Omental fat pad (tissue), 4 donors: ENCODE measurements around the gene GSTM5. TPM values are rescaled to one million over a fixed set of nuclear protein-coding genes. Genes with fewer than 3 reads are reported as not detected.
A peak's percentile ranks its signal among the peaks of the same experiment; 100 is the strongest.
"Not testable (repeated sequence)": the region's sequence is repeated elsewhere in the genome, so short reads cannot be mapped to it uniquely, and the experiment has no call there.

Experiments used
- ATAC-seq: fragments of 150-250 bp; one replicate; pipeline ENCODE4 v1.9.1; 2016; ENCODE audit warnings: mild to moderate bottlenecking, moderate library complexity; ENCODE audit not compliant: low FRiP score
- DNase-seq: peaks from one replicate; pipeline ENCODE4 v3.0.0-alpha.2; 2019; ENCODE audit warnings: low spot score
- total RNA-seq, 4 donors: library from RNA; depleted of rRNA; stranded (reverse); fragments of >200 nt; gene quantifications; one replicate each; pipeline ENCODE4 v1.1.0, GENCODE V29; 2016
- TF ChIP-seq, protein P1 (sequence below), 3 donors: fragments of 450-650 bp; IDR thresholded peaks; one replicate each; pipeline ENCODE4 v1.5.1; 2016 to 2017; ENCODE audit warnings: antibody characterized with exemption in 3 of 3, mild to moderate bottlenecking in 3 of 3, moderate library complexity in 2 of 3

GSTM5 gene
- total RNA-seq, 4 donors from 2014 or later = 4.2 to 6.6 (median 4.9) TPM

DNA sequence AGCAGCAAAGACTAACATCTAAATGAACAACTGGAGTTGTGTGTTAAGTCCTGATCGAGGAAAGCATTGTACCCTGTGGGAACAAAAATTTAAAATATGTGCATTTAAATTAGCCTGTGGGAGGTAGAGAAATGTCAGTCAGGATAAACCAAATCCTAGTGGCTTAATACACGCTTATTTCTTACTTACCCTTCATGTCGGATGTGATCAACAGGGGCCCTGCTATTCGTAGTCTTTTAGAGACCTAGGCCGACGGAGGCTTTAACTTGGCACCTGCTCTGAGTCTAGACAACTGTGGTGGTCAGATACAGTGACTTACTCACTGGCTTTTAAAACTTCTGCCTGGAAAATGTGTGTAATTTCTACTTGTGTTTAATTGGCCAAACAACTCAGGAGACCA is 18.6 kb downstream of the GSTM5 start:
- ATAC-seq (no peak), DNase-seq (no peak)
- TF ChIP-seq, protein P1, sequence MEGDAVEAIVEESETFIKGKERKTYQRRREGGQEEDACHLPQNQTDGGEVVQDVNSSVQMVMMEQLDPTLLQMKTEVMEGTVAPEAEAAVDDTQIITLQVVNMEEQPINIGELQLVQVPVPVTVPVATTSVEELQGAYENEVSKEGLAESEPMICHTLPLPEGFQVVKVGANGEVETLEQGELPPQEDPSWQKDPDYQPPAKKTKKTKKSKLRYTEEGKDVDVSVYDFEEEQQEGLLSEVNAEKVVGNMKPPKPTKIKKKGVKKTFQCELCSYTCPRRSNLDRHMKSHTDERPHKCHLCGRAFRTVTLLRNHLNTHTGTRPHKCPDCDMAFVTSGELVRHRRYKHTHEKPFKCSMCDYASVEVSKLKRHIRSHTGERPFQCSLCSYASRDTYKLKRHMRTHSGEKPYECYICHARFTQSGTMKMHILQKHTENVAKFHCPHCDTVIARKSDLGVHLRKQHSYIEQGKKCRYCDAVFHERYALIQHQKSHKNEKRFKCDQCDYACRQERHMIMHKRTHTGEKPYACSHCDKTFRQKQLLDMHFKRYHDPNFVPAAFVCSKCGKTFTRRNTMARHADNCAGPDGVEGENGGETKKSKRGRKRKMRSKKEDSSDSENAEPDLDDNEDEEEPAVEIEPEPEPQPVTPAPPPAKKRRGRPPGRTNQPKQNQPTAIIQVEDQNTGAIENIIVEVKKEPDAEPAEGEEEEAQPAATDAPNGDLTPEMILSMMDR (IDR thresholded peaks at IDR 0.05) = no peak

DNA sequence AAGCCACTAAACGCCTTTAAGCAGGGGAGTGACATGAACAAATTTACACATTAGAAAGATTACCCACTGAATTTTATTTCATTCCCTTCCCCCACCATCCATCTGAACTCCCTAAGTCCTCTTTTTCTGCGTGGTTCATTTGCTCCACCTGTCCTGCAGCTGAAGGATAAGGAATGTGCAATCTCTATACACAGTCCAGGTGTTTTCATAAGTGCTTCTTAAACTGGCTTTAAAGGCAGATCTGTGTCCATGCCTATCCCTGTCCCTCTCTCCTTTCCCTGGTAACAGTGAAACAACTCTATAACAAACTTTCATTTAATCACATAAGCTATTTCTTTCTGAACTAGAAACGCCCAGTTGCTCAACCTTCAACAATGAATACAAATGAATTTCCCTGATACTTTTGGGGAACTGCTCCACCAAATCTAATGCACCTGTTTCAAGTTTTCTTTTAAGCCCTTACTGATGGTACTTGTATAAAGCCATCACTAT is 20.4 kb downstream of the GSTM5 start:
- TF ChIP-seq, protein P1 (IDR thresholded peaks at IDR 0.05) = no peak
- DNase-seq (no peak), ATAC-seq (no peak)

DNA sequence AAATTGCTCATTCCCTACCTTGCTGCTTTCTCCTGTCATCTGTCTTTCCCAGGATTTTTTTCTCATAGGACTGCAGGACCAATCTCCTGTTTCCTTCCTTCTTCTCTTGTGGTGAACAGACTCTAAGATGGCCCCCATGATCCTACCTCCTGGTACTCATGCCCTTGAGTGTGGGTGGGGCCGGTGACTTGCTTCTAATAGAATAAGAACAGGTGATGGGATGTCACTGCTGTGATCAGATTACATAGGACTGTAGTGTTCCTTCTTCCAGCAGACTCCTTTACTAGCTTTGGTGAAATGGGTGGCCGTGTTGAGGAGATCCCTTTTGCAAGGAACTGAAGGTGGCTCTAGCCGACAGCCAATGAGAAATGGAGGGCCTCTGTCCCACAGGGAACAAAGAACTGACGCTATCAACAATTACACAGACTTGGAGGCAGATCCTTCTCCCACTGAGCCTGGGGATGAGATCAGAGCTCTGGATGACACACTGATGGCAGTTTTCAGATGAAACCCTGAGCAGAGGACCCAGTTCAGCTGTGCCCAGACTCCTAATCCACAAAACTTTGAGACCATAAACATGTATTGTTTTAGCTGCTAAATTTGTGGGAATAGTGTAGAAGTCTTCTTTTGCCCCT is 21.3 kb downstream of the GSTM5 start:
- no peak for DNase-seq
- no peak for ATAC-seq
- TF ChIP-seq, protein P1 (IDR thresholded peaks at IDR 0.05) = no peak

DNA sequence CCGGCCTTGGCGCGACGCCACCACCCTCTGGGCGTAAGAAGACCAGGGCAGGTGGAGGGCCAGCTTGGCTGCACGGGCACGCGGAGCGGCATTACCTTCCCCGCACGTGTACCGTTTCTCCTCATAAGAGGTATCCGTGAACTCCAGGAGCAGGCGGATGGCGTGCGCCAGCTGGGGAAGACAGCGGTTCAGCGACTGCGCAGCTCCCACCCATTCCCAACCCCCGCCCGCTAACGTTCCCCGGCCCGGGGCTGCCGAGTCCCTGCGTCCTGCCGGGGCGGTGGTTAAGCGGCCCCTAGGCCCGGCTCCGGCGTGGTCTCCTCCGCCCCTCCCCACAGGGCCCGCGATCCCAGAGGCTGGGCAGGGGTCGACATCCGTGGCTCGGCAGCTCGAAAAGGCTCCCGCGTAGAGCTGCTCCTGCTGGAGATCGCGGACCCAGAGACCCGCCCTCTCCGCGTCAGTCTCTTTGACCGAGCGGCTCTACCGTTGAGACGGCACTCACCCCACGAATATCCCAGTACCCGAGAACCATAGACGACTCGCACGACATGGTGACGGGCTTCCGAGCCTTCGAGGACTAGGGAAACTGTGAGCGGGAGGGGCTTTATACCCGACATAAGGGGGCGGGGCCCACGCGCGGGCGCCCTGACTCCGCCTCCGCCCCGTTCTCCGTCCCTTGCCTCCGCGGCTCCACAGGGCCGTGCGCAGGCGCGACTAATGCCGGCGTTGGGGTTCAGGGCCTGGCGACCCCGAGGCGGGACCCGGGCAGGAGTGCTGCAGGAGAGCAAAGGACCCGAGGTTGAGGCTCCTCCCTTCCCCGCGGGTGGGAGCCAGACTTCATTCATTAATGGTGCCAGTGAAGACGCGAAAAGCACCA is 27.9 kb downstream of the GSTM5 start:
- TF ChIP-seq, protein P1 (IDR thresholded peaks at IDR 0.05) = no peak
- ATAC-seq = peak; percentile 99

DNA sequence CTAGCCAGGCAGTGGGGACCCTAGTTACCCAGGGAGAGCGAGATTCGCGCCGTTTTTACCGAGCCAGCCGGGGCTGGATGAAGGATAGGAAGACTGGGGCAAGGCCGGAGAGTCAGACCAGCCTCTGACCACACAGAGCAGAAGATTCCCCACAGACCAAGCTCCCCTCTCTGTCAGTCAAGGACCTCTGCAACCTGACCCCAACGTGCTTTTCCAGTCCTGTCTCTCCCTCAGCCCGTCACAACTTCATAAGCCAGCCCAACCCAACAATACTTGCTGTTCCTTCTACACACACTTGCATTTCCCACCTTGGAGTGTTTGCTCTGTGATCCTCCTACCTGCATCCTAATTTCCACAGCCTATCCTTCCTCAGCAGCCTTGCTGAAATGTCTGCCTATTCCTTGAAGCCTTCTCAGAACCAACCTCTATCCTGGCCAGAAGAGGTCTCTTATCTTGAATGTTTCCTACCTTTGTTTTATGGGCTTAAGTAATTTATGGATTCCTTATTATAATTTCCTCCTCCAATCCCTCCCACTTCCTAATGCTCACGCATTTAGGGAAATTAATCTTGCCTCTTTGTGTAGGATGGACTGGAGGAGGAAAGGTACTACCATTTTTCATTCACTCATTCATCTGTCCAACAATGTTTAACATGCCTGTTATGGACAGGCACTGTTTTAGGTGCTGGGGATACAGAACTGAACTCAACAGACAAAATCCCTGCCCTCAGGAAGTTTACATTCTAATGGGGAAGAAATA is 28.7 kb downstream of the GSTM5 start, which contains the start of gene GSTM3:
TSS of gene GSTM3 (minus strand) at position 424 of the 759 bp plus-strand sequence. CDS start 751 bp downstream, outside the sequence.
- ATAC-seq (peak; percentile 22), DNase-seq (no peak)
- TF ChIP-seq, protein P1 (IDR thresholded peaks at IDR 0.05) = no peak

More for the DNA sequence above, 27.9 kb downstream of the GSTM5 start:
- peak; percentile 82 for DNase-seq

DNA sequence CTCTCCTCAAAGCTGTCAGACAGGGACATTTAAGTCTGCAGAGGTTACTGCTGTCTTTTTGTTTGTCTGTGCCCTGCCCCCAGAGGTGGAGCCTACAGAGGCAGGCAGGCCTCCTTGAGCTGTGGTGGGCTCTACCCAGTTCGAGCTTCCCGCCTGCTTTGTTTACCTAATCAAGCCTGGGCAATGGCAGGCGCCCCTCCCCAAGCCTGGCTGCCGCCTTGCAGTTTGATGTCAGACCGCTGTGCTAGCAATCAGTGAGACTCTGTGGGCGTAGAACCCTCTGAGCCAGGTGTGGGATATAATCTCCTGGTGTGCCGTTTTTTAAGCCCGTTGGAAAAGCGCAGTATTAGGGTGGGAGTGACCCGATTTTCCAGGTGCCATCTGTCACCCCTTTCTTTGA is 36.3 kb downstream of the GSTM5 start:
- ATAC-seq, DNase-seq: not testable (repeated sequence)

DNA sequence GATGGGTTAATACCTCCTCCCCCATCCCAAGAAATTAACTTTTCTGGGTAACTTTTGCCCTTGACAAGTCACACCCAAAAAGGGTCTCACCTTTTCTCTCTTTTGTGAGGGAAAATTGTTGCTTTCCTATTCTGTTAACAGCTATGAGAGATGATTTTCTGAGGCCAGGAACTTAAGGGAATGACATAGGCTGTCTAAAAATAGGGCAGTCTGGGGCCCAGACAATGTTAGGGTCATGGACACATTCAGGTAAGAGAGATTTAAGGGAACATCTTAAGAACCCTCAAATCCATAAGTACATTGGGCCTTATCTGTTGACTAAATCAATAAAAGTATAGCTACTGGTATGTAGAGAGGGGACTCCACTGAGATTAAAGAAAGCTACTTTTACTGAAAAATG is 37.2 kb downstream of the GSTM5 start:
- no peak for ATAC-seq
- DNase-seq = no peak
- TF ChIP-seq, protein P1 (IDR thresholded peaks at IDR 0.05) = no peak
